DMS153 treated with DMSO at 0.1 percent for 48 hours (cell line): ENCODE measurements around the gene HAND2.

ENCODE experiments used
- DNase-seq: peaks from one replicate; lab custom pipeline; 2025; ENCODE audit not compliant: unreplicated experiment; lab: John Stamatoyannopoulos, UW

HAND2 gene

DNA sequence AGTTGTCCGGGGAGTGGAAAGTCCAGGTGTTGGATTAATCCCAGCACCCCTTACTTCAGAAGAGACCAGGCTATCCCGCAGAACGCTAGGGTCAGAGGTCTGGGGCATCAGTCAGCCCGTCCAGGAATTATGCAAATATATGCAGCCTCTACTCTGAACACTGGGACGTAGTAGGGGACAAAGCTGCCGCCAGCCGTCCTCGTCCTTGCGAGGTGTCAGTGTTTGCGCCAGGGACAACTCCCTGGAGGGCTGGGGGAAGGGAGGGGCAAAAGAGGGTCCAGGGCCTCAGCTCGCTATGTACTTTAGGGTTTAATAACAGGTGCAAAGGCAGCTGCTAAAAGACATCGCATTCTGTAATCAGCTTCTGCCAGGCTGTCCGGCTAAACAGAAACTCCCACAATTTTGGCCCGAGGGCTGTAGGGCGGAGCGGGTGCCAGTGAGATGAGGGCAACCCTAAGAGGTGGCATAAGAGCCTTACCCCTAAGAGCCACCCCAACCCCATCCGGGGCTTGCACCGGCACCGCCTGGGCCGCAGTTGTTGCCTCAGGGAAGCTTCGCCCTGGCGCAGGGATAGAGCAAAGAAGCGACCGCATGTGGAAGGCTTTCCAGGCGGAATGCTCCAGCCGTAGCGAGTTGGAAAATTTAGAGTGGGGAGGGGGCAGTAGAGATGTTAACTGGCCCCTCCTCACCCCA is 8.4 kb downstream of the HAND2 start:
- DNase-seq = no peak

DNA sequence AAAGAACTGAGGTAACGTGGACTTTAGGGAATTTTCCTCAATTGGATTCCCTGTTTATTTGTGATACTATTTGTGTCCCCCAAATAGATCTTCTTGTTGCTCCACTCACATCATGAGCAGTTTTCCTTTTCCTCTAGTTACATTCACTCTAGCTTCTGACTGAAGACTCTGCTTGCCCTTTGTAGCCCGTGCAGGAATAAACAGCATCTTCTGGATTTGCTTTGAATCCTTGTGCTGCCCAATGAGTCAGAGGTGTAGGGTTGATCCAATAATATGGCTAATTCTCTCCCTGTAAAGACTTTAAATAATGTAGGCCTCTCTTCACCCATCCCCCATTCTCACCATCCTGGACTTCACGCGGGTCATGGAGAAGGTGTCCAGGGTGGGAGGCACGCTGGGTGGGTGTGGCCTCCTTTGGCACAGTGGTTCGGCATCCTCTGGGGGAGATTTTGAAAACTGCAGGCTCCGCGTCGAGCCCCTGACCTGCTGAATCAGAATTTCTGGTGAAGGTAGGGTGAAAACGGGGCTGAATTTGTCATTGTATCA is 9.0 kb downstream of the HAND2 start:
- DNase-seq = no peak

DNA sequence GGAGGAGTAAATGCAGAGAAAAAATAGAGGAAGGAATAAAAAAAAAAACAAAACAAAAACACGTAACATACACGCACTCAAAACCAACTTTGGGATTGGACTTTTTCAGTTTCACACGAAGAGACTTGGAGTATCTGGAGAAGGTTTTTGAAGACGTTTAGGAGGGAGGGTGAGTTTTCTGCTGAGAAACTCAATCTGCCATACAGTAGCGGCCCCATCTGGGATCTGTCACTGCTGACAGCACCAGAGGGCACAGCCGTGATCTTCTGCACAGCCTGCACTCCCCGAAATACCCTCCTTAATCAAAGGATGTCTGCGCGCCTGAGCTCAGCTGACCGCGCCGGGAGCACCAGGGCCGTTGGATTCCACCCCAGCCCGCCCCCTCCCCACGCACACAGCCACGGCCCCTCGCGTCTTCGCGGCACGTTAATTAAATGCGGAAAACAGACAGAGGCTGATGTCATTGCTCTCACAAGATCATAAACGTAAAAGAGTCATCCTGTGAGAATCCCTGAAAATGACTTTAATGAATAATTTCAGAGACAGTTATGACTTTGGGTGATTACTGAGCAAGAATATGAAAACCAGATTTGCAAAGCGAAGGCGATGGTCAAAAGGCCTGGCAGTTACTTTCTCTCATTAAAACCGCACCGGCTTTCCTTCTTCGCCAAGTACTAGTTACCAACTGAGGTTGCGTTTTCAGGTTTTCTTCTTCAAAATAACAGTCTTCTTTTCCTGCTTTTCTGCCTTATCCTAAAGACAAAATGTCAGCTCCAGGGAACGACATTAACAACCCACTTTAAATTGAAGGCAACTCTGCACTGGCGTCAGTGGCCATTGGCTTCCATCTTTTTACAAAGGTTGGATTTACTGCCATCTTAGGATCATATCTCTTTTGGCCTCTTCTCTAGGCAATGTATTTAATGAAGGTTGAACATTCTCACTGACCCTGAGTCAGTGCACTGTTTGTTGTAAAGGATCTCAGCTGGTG is 10.6 kb downstream of the HAND2 start:
- no peak for DNase-seq

DNA sequence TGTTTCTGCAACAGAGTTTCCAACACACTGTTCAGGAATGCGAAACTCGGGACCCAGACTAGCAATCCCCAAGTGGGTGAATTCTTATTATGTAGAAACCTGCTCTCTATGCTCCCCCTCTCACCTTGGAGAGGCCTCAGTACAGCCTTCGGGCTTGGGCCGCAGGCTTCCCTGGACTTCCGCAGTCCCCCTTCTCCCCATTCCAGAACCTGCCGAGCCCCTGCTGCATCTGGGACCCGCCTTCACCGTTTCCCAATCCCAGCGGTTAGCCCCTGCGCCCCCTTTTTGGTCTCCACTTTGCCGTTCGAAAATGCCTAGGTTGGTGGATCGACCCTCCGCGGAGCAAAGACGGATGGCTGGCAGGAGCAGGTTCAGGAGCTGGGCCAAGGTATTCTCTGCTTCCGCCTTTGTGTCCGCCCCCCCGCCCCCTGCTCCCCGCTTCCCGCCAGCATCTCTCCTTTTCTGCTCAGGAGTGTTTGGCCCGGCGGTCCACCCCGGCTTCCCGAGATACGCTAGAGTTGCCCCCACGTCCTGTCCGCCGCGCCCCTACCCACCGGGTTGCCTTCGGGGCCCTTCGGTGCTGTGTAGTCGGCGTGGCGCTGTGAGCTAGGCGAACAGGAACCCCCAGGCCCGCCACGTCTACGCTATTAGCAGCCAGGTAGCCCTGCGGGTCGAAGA is 11.5 kb downstream of the HAND2 start:
- DNase-seq = no peak

DNA sequence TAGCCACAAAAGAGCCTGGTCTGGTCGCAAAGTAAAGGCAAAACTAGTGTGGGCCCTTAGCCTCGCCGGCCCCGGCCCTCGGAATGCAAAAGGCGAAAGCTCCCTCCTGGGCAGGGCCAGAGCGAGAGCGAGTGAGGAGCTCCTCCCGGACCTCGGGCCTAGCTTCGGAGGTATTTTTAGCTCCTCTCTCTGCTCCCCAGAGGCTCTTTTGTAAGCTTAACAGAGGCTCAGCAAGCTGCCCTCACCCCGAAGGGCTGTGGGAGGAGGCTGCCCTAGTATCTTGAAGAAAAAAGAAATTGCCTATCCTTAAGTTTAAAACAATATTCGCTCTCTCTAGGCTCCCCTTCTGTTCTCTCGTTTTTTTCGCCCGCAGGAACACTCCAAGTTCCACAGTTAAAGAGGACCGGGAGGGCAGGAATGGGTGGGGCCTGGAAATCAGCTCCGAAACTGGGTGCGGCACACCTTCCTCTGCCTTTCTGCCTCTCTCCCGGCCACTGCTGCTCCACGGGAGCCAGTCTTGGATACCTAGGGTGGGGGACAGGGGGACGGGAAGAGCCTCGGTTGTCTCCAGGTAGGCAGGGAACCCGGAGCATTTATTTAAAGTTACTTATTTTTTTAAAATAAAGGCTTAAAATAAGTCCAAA is 12.1 kb downstream of the HAND2 start:
- no peak for DNase-seq

DNA sequence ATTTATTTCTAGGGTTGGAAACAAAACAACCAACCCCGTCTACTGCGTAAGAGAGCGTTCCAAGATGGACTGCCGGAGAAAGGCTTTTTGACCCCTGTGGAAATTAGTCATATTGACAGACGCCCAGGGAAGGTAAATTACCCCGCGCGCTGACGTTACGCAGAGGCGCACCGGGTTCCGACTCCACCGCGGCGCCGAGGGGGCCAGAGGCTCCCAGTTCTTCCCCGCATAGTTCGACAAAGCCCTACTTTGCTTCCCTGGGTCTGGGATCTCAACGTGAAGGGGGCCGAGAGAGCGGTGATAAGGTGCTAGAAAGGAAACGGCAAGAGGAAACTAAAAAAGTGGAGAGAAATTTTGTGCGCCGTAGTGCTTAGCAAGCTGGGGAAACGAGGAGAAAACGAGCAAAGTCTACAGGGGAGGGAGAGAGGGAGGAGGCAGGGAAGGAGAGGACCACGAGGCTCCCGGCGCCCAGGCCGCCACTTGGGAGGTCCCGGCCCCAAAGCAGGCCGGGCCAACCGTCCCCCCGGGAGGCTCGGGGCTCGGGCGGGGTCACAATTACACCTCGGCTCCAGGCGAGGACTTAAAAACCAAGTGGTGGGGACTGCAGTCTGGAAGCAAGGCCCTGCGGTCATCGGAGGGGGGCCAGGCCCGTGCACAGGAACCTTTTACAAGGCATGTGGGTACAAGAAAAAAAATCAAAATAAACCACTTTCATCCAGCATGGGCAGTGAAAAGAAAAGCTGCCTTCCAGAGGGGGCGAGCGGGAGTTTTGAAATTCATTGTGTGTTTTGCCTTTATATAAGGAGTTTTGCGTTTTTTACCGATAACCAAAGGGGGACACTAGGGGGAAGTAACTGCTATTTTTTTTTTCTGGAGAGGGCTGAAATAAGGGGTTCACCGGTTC is 13.2 kb downstream of the HAND2 start:
- DNase-seq = no peak

DNA sequence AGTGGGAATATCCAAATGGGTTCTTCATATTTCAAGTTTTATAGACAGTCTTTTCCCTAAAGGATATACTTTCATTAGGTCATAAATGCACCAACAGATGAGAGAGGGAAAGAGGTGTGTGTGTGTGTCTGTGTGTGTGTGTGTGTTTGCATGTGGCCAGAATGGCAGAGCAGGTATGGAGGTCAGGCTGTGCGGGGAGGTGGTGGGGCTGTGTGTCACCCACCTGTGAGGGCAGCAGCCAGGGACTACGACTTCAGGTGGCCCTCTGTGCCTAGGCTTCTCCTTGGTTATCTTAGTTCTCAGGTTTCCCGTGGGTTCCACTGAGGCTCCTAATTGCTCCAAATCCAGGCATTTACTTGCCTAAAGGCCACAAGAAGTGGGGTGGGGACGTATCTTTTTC is 14.6 kb downstream of the HAND2 start:
- DNase-seq = no peak

DNA sequence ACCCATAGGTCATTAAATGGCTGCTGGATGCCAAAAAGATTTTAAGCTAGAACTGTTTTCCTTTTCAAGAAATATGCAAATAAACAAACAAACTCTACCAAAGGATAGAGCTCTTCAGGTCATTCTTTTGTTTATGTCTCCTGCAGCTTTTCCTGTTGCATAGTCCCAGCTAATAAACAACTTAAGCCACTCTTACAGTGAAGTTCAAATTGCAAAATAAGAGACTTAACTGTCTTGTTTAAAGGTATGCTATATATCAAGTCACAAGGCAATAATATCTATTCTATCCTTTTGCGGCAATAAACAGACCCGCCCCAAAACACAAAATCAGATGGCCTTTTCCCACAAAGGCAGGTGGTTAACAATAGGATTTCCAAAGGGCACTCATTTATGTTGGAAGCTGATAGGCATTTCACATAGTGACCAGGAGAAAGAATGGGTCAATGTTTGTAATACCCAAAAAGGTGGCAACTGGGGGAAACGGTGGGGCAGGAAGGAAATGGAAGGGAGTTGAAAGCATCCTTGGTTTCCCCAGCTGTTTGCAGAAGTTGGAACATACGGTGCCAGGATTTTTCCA is 15.3 kb downstream of the HAND2 start:
- no peak for DNase-seq

DNA sequence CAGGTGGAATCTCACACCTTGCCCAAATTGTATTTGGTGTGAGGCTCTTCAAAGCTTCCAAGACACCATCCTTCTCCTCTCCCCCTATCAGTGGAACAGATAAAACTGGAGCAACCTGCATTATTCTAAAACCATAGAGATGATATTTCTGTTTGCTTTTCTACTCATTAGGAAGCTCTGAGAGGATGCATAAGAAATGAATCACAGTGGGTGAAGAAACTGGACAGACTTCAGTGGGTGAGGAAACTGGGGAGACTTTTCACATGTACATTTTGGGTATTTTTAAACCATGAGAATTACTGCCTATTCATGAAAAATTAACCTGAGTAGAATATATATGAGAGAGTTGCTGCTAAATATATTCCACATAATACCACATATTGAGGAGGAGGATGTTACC is 16.4 kb downstream of the HAND2 start:
- DNase-seq = no peak

DNA sequence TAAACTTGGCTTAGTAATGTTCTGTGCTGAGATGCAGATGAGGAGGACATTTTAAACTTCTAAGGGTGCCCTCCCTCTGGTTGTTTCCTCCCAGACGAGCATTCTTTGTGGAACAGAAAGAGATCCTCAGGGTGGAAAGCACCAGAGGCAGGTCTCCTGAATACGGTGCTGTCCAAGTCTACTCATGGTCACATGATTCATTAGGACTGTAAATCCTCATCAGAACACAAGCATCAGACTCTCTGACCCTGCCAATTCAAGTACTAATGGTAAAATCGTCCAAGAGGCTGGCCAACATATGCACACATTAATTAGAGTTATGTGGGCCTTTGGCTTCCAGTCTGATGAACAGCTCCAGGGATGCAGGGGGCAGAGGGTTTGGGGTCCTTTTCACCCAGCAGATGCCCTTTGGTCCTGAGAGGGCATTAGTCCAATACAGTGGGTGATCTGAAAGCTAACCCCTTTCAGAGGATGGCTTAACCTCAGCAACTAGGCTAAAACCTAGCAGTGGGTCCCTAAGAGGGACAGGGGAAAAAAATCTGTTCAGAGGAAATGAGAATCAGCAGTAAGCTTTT is 18.2 kb downstream of the HAND2 start:
- no peak for DNase-seq

DNA sequence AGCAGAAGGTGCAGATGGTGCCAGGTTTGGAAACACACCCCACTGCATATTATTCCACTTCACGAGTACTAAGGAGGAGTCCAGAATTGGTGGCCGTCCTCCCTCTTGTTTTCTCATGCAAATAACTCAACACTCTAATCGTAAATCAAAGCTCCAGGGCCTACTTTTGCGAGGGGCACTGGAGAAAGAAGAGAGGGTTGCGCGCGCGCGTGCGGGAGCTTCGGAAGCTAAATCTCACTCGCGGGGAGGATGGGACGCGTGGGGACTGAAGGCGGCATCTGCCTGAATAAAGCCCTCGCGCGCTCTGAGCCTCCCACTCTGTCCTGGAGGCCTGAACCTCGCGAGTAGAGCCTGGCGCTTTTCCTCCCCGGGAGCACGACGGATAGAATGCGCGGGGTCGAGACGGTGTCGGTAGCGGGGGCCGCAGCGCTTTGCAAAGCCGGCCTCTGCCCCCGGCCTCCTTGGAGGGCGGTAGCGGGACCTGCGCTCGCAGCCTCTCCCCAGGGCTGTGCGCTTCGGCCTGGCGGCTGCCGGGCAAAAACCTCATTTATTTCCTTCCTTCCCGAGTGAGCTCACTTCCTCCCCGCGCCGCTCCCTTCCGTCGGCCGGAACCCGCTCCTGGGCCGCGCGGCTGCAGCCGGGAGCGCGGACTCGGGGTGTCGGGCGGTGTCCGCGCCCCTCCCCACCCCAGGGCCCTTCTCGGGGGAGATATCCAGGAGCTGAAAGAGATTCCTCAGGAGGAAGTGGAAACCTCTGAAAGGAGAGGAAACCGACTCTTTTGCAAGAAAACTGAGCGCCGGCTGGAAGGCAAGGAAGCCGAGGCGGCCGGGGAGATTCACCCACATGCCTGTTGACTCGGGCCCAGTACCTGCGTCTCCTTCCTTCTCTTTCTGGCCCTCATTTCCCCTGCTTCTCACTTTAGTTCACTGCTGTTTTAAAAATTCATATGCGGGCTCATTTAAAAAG is 20.7 kb downstream of the HAND2 start:
- no peak for DNase-seq

DNA sequence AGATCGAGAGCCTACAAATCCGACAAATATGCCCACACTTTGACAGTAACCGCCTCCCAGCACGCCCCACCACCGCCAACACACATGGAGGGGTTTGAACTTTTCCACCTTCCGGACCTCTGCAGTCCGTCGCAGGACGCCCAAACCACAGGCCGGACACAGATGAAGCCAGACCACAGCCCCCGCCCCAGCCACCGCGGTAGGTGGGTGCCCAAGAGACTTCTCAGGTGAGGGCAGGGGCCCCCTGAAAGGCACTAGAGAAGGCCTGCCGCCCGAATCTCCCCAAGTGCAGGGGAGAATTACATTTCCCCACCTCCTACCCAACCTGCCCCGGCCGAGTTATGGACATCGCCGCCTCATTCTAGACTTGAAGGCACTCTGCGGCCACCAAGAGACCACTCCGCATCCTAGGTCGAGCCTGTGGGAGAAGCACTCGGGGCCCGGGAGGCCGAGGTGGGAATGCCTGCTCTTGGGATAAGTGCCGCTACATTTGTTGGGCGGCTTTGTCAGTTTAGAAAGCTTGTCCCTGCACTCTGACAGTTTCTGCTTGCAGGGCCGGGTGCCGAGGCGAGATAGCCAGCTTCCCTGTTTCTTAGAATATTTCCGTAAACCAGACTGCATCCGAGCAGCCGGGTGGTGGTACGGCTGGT is 21.5 kb downstream of the HAND2 start:
- no peak for DNase-seq

DNA sequence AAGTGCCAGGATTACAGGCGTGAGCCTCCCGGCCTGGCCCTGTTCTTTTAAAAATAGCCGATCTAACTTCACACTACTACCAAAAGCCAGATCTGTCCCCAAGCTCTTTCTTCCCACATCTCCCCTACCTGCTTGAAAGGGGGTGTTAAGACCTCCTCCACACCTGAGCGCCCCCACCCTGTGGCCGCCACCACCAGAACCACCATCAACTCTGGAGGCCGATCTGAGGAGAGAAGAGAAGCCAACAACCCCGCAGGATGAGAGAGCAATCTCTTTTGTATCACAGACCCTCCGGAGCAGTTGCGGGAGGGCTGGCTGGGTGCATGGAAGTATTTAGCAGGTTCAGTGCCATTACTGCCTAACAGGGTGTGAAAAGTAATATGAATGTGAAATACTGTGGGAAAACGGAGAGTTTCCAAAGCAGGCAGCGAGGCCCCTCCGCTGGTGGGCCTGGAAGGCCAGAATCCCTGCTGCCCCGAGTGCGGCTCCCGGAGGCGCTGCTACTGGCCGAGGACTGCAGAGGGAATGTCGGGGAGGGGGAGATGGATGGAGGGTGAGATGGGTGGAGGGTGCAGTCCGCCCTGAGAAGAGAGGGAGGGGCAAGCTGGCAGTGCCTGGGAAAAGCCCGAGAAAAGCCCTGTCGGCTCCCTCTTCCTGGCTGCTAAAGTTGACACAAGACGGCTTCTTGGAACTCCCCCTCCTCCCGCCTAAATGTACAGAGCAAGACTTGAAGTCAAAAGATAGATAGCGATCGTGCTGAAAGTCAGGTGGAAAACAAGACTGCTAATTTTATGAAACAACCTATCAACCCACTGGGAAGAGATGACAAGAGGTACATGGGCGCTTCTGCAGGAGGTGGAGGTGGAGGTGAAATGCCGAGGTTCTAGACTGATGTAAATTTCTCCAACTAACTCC is 22.3 kb downstream of the HAND2 start:
- no peak for DNase-seq

DNA sequence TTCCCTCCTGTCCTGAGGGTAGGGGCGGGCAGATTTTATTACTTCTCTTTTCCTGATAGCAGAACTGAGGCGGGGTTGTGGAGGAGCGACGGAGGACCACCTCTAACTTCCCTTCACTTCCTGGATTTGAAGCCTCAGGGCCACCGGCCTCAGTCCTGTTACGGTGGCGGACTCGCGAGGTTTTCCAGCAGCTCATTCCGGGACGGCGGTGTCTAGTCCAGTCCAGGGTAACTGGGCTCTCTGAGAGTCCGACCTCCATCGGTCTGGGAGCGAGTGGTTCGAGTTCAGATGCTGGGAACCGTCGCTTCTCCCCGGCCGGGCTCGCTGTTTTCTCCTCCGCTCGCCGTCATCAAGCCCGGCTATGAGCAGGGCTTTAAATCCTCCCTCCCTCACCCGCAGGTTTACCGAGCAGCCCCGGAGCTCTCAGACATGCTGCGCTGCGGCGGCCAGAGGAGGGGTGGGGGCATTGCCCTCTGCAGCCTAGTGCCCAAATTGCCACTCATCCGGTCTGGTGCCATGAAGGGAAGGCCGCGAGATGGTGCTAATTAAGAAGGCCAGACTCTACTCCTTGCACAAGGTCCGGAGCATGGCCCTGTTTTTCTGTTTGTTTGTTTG is 23.3 kb downstream of the HAND2 start:
- no peak for DNase-seq

DNA sequence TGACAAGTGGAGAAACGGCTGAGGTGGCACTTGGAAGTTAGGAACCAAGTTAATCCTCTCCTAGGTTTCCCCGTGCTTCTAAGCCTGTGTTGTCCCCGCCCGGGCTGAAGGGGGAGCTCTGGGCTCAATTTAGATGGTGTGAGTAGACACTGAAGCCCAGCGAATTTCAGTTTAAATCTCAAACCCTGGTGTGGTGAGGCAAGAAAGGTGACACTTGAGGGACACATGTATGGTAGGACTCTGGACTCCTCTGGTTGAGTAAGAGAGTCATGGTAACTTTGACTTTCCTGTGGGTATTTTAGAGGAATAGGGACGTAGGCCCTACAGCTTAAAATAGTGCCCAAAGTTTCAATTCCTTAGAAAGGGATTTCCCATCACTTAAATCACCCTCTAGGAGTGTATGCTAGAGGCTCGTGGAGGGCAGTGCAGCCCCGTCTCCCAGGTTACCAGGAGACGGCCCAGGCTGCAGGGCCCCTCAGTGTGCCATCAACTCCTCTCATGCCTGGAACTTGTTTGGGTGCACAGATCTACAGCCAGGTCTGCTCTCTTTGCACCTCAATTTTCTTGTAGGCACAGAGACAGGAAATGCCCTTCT is 24.0 kb downstream of the HAND2 start:
- DNase-seq = peak; percentile 12

DNA sequence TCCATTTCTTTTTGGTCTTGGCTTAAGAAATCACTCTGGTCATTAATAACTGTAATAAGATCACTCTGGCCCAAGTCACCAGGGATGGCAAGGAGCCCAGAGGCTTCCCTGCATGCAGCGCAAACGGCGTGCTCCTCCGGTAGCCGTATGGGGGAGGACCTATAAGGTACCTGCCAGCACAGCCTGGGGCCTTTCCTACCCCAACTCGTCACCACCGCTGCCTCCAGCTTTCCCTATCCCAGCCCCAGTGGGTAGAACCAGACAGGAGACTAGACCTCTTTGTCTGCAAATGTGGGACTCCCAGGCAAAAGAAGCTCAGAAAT is 25.9 kb downstream of the HAND2 start:
- DNase-seq = no peak
